HG03095 (cell line): ENCODE data around the gene YIF1A.

Experiments
- ATAC-seq: cut with Tn5 transposase; IDR thresholded peaks from one replicate; pipeline ENCODE4 v1.9.1; 2021; ENCODE audit warnings: moderate library complexity; ENCODE audit not compliant: unreplicated experiment

YIF1A gene

GRCh38 chr11:66248903-66249302 is 40.0 kb downstream of the YIF1A start:
- ATAC-seq = no peak

DNA sequence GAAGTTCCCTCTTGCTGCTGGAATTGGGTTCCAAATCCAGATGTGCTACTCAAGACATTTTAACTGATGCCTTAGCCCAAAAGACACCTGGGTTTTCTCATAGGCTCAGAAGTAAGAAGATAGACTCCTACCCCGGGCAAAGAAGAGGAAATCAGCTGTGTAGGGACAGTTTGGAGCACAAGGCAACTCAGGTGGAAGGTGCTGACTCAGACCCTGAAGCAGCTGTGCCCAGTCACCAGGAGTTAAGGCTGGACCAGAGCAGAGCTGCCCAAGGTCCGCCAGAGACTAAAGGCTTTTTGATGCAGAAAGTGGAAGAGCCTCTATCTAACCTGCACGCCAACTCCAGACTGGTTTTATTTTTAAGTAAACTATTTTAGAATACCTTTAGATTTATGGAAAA is 41.1 kb downstream of the YIF1A start:
- ATAC-seq = no peak

DNA sequence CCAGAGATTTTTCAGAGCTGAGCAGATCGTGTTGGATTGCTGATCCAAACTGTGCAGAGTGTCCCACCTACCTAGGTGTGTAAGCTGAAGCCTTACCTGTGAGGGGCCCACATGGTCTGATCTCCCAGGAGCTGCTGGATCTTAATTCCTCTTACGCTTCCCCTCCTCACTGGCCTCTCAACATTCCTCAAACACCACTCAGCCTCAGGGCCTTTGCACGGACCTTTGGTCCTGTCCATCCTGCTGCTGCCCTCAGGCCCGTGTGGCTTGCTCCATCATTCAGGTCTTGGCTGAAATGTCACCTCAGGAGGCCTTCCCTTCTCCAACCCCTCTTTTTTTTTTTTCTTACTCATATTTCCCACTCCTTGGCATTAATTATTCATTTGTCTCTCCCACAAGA is 41.6 kb downstream of the YIF1A start:
- no peak for ATAC-seq

DNA sequence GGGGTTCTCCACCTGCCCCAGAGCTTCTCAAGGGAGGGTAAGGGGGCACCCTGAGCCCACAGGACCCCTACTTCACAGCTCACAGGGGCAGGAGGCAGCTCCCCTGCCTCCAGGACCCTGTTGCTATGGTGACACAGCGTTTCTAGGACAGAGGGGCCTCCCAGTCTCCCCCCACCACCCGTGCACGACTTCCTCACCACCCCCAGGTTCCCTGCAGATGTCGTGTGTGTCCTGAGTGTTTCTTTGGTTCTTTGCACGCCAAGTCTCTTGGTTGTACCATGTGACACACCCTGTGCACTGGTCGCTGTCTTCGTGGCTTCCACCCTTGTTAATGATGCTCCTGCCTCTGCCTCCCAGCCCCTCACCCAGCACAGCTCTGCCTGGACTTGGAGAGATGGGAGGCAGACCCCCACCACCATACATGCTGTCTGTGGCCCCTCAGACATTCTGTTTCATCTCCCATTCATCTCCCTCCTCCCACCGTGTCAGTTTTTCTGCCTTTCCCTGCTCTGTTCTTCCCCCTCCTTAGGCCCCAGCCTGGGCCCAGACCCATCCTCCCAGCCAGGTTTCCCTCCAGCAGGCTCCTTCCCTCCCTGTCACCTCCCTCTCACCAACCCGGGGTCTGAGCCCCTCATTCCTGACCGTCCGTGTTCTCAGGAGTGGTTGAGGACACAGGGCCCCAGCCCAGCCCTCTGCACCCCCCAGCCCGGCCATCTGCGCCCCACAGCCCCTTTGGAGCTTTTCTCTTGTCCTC is 45.0 kb downstream of the YIF1A start:
- no peak for ATAC-seq

DNA sequence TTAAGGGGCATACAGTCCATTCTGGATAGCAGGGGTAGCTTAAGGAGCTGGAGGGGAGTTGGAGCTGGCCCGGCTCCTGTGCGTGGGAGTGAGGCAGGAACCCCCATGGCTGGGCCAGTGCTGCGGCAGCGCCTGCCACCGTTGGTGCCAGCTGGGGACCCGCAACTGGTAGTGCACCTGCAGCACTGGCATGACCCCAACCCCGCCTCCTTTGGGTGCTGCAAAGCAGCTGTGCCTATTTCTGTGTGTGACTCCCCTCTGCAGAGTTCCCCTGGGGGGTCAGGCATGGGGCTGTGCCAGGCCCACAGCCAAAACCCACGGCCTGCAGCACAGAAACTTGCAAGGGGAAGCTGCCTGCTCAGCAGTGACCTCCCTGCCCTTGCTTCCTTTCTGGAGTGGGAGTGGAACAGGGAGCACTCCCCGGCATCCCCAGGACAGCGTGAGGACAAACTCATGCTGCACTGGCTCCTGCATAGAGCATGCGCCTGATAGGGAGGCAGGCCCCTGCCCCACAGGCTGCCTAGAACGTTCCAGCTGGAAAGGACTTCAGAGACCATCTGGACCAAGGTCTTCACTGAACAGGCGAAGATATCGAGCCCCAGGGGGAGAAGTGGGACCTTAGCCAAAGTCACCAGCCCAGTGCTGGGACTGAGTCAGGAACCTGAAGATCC is 46.7 kb downstream of the YIF1A start:
- no peak for ATAC-seq

DNA sequence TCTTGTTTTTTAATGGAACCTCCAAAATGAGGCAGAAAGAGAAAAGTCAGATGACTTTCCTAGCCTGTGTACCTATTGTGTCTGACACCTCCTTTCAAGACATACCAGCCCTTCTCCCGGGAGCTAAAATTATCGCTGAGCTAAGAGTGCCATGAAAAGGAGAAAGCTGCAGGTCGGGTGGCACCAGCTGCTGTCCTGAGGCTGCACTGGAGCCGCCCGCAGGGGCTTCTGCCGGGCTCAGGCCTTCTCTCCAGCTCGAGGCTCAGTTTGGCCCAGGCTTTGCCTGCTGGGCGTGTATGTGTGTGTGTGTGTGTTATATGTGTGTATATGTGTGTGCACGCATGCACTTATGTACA is 48.2 kb downstream of the YIF1A start:
- no peak for ATAC-seq

- ATAC-seq = no peak
Measured at GRCh38 chr11:66239998-66240780, 48.8 kb downstream of the YIF1A start.

DNA sequence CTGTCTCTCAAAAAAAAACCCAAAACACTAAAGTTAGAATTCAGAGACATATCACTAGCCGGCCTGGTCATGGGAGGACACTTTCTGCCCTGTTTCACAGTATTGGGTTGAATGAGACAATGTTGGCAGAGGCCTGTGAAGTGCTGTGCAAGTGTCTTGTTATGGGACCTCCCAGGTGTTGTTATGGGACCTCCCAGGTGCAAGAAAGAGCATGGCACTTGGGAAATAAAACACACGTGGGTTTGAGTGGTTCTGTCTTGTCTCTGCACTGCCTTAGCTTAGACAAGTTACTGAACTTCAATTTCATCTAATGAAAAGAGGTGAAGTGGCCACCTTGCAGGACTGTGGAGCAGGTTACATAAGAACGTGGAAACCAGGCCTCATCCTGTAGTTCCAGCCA is 49.4 kb downstream of the YIF1A start:
- ATAC-seq = no peak

GRCh38 chr11:66238786-66239413 is 50.0 kb downstream of the YIF1A start:
- ATAC-seq = no peak

- no peak for ATAC-seq
Measured at GRCh38 chr11:66237867-66238266, 51.1 kb downstream of the YIF1A start.

GRCh38 chr11:66235141-66235540 is 53.8 kb downstream of the YIF1A start:
- no peak for ATAC-seq
